SK-N-MC (cell line): ENCODE data around the gene ZBTB17.
"Not testable (repeated sequence)": the region's sequence is repeated elsewhere in the genome, so short reads cannot be mapped to it uniquely, and the experiment has no call there.

Source experiments
- DNase-seq: peaks from one replicate; pipeline ENCODE4 v3.0.0-alpha.2; 2011; ENCODE audit warnings: low read depth, low spot score
- H3K27ac ChIP-seq: fragments of 200-600 bp; sonication (generic); 2 replicates; pipeline ENCODE4 v1.5.1; 2016; ENCODE audit warnings: mixed run types
- H3K36me3 ChIP-seq: fragments of 200-600 bp; sonication (generic); 2 replicates; pipeline ENCODE4 v1.6.1; 2017; ENCODE audit warnings: antibody characterized with exemption, low read length, mixed read lengths; ENCODE audit not compliant: insufficient read depth
- H3K4me3 ChIP-seq: fragments of 200-600 bp; sonication (generic); 2 replicates; pipeline ENCODE4 v1.5.1; 2016
- H3K9ac ChIP-seq: fragments of 200-600 bp; sonication (generic); 2 replicates; pipeline ENCODE4 v1.8.0; 2017; ENCODE audit warnings: mixed run types, mixed read lengths; ENCODE audit not compliant: insufficient read length
- H3K9me3 ChIP-seq: fragments of 200-600 bp; sonication (generic); 2 replicates; pipeline ENCODE4 v1.6.1; 2017; ENCODE audit warnings: low read depth, mild to moderate bottlenecking, antibody characterized with exemption, low read length, moderate library complexity, mixed read lengths
- EZH2 ChIP-seq: fragments of 200-600 bp; sonication (generic); IDR thresholded peaks from one replicate; pipeline ENCODE4 v1.6.1; 2017; ENCODE audit warnings: antibody characterized with exemption
- FOXP2 ChIP-seq: optimal IDR thresholded peaks from 2 replicates; pipeline ENCODE3; 2011; ENCODE audit warnings: mild to moderate bottlenecking, moderate library complexity; ENCODE audit not compliant: insufficient read depth; ENCODE audit errors: extremely low read length, control extremely low read depth
- POLR2AphosphoS5 ChIP-seq: IDR thresholded peaks from 2 replicates; pipeline ENCODE4 v1.6.1; 2012; ENCODE audit warnings: mild to moderate bottlenecking, low read depth, low read length, borderline replicate concordance

ZBTB17 gene

DNA sequence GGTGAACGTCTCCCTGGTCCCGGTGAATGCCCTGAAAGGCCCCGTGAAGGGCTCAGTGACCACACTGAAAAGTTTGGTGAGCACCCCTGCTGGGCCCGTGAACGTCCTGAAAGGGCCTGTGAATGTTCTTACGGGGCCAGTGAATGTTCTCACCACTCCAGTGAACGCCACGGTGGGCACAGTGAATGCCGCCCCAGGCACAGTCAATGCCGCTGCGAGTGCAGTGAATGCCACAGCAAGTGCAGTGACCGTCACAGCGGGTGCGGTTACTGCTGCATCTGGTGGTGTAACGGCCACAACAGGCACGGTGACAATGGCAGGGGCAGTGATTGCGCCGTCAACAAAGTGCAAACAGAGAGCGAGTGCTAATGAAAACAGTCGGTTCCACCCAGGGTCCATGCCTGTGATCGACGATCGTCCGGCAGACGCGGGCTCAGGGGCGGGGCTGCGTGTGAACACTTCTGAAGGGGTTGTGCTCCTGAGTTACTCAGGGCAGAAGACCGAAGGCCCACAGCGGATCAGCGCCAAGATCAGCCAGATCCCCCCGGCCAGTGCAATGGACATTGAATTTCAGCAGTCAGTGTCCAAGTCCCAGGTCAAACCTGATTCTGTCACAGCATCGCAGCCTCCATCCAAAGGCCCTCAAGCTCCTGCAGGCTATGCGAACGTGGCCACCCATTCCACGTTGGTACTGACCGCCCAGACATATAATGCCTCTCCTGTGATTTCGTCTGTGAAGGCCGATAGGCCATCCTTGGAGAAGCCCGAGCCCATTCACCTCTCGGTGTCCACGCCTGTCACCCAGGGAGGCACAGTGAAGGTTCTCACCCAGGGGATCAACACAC, 41.5 kb downstream of the ZBTB17 start:
- Histone ChIP-seq H3K27ac (no peak overlapping the region), H3K4me3 (no peak overlapping the region), H3K9me3 (no peaks in the 10 kb centered on the region), H3K36me3 (peaks cover 96% of the 10 kb centered on the region), H3K9ac (no peak overlapping the region)
- TF ChIP-seq FOXP2 (no peak), POLR2AphosphoS5 (no peak), EZH2 (no peak)
- DNase-seq, result no peak

DNA sequence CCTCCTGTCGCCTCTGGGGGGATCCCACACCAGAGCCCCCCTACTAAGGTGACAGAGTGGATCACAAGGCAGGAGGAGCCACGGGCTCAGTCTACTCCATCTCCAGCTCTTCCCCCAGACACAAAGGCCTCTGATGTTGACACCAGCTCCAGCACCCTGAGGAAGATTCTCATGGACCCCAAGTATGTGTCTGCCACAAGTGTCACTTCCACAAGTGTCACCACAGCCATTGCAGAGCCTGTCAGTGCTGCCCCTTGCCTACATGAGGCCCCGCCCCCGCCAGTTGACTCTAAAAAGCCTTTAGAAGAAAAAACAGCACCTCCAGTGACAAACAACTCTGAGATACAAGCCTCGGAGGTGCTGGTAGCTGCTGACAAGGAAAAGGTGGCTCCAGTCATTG, 42.2 kb downstream of the ZBTB17 start:
- H3K4me3 ChIP-seq, result no peak overlapping the region
- no peak overlapping the region for H3K27ac ChIP-seq
- no peak for DNase-seq
- no peaks in the 10 kb centered on the region for H3K9me3 ChIP-seq
- TF ChIP-seq EZH2 (no peak), POLR2AphosphoS5 (no peak), FOXP2 (no peak)
- peaks cover 96% of the 10 kb centered on the region for H3K36me3 ChIP-seq
- H3K9ac ChIP-seq, result no peak overlapping the region

DNA sequence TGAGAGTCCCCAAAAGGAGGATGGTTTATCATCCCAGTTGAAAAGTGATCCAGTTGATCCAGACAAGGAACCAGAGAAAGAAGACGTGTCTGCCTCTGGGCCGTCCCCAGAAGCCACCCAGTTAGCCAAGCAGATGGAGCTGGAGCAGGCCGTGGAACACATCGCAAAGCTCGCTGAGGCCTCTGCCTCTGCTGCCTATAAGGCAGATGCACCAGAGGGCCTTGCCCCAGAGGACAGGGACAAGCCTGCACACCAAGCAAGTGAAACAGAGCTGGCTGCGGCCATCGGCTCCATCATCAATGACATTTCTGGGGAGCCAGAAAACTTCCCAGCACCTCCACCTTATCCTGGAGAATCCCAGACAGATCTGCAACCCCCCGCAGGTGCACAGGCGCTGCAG, 43.3 kb downstream of the ZBTB17 start:
- Histone ChIP-seq H3K36me3 (peaks cover 97% of the 10 kb centered on the region), H3K27ac (no peak overlapping the region), H3K9me3 (no peaks in the 10 kb centered on the region), H3K9ac (no peak overlapping the region), H3K4me3 (no peak overlapping the region)
- no peak for DNase-seq
- no peak for TF ChIP-seq POLR2AphosphoS5
- TF ChIP-seq FOXP2, result no peak
- no peak for TF ChIP-seq EZH2

DNA sequence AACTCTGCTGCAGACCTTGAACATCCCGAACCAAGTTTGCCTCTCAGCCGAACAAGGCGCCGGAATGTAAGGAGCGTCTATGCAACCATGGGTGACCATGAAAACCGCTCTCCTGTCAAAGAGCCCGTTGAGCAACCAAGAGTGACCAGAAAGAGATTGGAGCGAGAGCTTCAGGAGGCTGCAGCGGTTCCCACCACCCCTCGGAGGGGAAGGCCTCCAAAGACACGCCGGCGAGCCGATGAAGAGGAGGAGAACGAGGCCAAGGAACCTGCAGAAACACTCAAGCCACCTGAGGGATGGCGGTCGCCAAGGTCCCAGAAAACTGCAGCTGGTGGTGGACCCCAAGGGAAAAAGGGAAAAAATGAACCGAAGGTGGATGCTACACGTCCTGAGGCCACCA, 44.0 kb downstream of the ZBTB17 start:
- TF ChIP-seq FOXP2, result no peak
- TF ChIP-seq POLR2AphosphoS5, result no peak
- TF ChIP-seq EZH2, result no peak
- Histone ChIP-seq H3K36me3 (peaks cover 96% of the 10 kb centered on the region), H3K9me3 (no peaks in the 10 kb centered on the region), H3K27ac (no peak overlapping the region), H3K4me3 (no peak overlapping the region), H3K9ac (no peak overlapping the region)
- no peak for DNase-seq

DNA sequence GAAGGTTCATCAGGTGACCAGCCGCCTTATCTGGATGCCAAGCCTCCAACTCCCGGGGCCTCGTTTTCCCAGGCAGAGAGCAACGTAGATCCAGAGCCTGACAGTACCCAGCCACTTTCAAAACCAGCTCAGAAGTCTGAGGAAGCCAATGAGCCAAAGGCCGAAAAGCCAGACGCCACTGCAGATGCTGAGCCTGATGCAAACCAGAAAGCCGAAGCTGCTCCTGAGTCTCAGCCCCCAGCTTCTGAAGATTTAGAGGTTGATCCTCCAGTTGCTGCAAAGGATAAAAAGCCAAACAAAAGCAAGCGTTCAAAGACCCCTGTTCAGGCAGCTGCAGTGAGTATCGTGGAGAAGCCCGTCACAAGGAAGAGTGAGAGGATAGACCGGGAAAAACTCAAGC, 44.5 kb downstream of the ZBTB17 start:
- Histone ChIP-seq H3K36me3 (peaks cover 96% of the 10 kb centered on the region), H3K4me3 (no peak overlapping the region), H3K9me3 (no peaks in the 10 kb centered on the region), H3K9ac (no peak overlapping the region), H3K27ac (no peak overlapping the region)
- TF ChIP-seq POLR2AphosphoS5, result no peak
- no peak for TF ChIP-seq EZH2
- TF ChIP-seq FOXP2, result no peak
- no peak for DNase-seq

DNA sequence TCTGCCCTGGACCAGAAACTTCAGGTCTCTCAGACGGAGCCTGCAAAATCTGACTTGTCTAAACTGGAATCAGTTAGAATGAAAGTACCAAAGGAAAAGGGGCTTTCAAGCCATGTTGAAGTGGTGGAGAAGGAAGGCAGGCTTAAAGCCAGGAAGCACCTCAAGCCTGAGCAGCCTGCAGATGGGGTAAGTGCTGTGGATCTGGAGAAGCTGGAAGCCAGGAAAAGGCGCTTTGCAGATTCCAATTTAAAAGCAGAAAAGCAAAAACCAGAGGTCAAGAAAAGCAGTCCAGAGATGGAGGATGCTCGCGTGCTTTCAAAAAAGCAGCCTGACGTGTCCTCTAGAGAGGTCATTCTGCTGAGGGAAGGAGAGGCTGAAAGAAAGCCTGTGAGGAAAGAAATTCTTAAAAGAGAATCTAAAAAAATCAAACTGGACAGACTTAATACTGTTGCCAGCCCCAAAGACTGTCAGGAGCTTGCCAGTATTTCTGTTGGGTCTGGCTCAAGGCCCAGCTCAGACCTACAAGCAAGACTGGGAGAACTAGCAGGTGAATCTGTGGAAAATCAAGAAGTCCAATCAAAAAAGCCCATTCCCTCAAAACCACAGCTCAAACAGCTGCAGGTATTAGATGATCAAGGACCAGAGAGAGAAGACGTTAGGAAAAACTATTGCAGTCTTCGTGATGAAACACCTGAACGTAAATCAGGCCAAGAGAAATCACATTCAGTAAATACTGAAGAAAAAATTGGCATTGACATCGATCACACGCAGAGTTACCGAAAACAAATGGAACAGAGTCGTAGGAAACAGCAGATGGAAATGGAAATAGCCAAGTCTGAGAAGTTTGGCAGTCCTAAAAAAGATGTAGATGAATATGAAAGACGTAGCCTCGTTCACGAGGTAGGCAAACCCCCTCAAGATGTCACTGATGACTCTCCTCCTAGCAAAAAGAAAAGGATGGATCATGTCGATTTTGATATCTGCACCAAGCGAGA, 46.6 kb downstream of the ZBTB17 start:
- no peak for TF ChIP-seq EZH2
- no peak for TF ChIP-seq FOXP2
- TF ChIP-seq POLR2AphosphoS5, result no peak
- DNase-seq, result no peak
- Histone ChIP-seq H3K36me3 (peaks cover 95% of the 10 kb centered on the region), H3K9me3 (no peaks in the 10 kb centered on the region), H3K9ac (no peak overlapping the region), H3K4me3 (no peak overlapping the region), H3K27ac (no peak overlapping the region)

DNA sequence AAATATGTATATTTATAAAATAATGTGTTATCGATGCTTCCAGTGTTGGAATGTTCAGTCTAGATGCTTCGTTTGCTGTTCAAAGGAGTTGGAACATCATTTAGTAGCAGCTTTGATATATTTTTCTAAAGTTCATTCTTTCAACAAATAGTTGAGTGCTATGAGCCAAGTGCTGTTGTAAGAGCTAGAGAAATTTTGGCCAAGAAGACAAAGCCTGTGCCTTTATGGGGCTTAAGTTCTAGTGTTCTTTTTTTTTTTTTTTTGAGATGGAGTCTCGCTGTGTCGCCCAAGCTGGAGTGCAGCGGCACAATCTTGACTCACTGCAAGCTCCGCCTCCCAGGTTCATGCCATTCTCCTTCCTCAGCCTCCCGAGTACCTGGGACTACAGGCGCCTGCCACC, 49.5 kb downstream of the ZBTB17 start:
- H3K9me3 ChIP-seq, H3K4me3 ChIP-seq, H3K9ac ChIP-seq, DNase-seq, H3K27ac ChIP-seq: not testable (repeated sequence)
- H3K36me3 ChIP-seq, result peaks cover 92% of the 10 kb centered on the region

DNA sequence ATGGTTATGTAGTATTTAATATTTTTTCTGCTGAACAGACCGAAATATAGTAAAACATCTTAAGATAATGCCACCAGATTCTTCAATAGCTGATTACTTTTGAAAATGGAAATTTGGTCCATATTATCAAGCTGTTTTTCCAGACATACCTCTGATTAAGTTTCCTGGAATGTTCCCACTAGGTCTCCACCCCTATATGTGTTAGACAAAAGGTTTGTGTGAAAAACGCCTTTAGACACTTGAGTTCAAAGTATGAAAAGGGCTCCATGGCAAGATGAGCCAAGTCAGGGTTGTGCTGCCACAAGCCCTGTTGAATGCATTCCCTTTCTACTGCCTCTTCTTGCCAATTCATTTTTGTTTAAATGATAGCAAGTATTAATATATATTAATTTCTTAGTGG, 52.7 kb downstream of the ZBTB17 start:
- Histone ChIP-seq H3K4me3 (no peak overlapping the region), H3K36me3 (peaks cover 78% of the 10 kb centered on the region), H3K9me3 (no peaks in the 10 kb centered on the region), H3K9ac (no peak overlapping the region), H3K27ac (no peak overlapping the region)
- DNase-seq, result no peak
- TF ChIP-seq FOXP2 (no peak), EZH2 (no peak), POLR2AphosphoS5 (no peak)

DNA sequence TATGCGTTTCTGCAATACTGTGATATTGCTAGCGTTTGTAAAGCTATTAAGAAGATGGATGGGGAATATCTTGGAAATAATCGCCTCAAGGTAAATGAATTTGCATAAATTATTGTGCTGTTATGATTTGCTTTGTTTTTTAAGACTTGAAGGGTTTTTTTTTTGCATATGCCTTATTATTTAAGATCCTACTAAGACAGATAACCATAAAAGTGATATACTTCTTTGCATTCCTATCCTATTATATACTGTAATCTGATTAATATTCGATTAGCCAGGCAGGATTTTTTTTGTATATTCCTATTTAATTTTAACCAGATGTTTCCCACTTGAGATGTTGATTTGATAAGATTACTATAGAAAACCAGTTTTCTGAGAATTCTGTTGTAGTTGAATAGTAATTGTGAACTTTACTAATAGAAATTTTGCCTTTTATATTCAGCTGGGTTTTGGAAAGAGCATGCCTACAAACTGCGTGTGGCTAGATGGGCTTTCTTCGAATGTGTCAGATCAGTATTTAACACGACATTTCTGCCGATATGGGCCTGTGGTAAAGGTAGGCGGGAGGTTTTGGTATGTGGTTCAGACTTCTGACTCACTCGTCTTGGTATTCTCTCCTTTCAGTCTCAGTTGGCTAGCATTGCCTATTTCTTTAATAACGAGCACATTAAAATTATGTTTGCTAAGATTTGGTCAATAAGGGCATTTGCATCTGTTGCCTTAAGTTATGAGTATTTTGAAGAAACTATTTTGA, 56.8 kb downstream of the ZBTB17 start:
- Histone ChIP-seq H3K4me3 (peak overlapping the region; percentile 58), H3K9me3 (no peaks in the 10 kb centered on the region; the same call in 1 of the 2 replicates), H3K9ac (no peak overlapping the region), H3K27ac (peak overlapping the region; percentile 91), H3K36me3 (peaks cover 75% of the 10 kb centered on the region)
- DNase-seq, result peak; percentile 83
- TF ChIP-seq EZH2, result no peak
- TF ChIP-seq POLR2AphosphoS5, result no peak; the same call in 1 of the 2 replicates
- no peak for TF ChIP-seq FOXP2
